CD4-positive, alpha-beta T cell treated with Interleukin-21 for 1 hour (primary cell): ENCODE data around the gene SNCAIP.

ENCODE experiments used
- DNase-seq: peaks from one replicate; pipeline ENCODE4 v3.0.0-alpha.2; 2020

The SNCAIP gene

DNA sequence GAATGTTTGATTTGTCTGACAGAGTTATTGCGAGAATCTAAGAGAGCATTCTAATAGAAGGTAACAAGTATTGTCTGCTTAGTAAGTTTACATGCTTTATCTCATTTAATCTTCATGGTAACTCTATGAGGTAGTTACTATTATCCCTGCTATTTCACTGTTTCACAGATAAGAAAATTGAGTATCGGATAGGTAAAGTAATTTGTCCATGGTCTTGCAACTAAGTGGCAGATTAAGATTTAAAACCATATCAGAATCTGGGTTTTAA is 118.2 kb downstream of the SNCAIP start:
- DNase-seq: no peak

DNA sequence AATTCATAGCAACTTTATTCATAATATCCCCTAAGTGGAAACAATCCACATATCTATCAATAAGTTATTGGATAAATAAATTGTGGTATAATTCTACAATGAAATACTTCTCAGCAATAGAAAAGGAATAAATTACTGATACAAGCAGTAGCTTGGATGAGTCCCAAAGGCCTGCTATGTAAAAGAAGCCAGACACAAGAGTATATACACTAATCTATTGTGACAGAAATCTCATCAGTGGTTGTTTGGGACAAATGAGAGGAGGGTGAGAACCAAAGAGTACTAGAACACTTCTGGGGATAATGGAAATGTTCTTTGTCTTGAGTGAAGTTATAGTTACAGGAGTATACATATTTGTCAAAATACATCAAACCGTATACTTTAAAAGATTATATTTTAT is 119.3 kb downstream of the SNCAIP start:
- no peak for DNase-seq

DNA sequence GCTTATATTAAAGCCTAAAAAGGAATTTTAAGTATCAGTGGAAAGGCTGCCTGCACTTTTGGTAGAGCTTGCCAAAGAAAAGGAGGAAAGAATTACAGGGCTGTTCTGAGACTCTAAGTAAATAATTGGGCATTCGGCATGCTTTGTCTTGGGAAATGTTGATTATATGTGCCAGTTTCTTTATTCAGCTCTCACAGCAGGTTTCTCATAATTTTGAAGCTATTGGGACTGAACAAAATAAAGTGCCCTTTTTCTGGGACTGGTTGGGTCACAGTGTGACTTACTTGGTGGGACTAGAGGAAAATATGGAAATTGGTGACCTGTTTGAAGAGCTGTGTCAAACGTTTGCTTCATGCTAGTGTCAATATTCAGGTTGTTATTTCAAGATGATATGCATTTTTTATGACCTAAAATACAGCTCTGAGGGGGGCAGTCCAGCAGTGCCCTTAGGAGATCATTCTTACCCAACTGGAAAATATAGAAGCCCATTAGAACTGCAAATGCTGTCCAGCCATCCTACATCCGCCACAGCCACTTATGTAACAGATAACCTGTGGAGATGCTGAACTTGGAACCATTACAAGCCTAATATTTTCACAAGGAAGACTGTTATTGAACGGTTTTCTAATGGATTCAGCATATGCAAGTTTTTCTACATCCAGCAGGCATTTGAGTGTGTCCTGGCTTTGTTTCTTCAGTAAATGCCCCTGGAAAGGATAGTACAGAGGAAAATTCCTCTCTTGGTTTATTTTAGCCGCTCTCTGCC is 122.4 kb downstream of the SNCAIP start:
- DNase-seq: no peak

DNA sequence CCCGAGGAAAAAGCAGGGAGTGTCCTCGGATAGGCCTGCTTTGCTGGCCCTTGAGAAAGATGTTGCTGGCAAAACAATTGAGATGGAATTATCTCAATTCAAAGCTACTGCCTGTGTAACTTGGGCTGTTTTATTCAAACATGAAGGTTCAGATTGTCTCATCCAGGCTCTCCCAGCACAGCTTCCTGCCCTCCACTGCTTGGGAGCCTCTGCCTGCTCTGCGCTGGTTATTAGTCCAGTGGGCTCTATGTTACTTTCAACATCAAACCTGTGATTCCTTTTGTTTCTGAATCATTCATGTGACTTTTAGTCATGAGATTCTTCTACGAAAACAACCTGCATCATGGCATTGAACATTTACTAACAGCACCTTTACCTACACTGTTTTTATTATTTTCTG is 123.2 kb downstream of the SNCAIP start:
- no peak for DNase-seq

DNA sequence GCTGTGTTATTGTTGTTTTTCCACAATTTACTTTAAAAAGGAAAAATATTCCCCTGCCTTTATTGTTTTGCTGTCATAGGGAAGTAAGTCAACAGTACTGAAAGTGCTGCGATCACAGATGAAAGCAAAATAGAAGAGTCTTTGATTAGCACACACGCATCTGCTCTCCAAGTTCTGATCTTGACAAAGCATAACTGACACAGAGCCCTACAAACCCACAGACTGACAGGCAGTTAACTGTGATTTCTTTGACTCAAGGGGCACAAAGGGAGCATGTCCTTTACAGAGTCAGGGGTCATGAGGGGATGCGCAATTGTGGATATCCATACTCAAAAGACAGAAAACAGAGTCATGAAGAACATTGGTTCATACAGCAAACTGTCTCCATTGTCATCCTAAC is 123.7 kb downstream of the SNCAIP start:
- no peak for DNase-seq

DNA sequence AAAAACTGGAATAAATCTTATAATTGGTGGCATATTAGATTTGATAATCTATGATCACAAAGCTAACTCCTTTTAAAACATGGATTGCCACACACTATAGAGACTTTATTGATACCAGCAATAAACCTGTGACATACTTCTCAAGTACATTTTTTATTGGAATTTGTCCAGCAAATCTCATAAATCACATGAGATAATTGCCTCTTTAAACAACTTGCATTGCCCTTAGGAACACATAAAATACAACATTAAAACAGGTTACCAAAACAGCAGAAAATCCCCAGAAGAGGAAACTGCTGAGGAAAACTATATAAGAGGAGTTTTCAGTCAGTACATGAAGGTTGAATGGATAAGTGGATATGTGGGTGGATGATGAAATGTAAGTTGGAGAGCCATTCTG is 124.6 kb downstream of the SNCAIP start:
- no peak for DNase-seq

DNA sequence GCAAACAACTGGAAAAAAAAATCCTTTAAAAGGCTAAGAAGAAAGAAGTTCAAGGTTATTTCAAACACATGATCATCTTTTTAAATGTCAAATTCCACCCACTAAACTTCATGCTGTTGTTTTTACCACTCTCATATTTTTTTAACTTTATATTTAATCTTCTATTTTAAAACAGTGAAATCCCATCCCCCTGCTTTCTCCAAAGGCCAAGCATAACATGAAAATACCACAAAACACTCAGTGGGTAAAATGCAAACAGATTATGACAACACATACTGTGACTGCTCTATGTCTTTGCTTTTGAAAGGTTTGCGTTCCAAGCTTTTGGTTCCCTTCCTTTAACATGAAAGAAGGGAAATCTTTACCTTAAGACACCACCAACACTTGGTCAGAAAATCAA is 127.6 kb downstream of the SNCAIP start:
- no peak for DNase-seq

DNA sequence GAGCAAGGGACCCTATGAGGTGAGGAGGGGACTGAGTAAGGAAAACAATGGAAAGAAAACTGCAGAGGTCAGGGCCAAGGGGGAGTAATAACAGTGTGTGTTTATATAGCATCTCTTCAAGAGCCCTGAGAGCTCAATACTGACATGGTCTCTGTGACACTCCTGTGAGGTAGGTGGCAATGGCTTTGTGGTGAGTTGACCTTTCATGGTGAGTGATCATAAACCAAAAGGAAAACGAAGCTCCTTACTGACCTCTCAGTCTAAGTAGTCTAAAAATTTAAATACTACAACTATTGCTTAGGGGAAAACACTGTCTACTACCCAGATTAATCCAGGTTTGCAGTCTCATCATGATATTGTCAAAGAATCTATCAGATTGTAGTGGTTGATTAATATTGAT is 130.9 kb downstream of the SNCAIP start:
- no peak for DNase-seq

DNA sequence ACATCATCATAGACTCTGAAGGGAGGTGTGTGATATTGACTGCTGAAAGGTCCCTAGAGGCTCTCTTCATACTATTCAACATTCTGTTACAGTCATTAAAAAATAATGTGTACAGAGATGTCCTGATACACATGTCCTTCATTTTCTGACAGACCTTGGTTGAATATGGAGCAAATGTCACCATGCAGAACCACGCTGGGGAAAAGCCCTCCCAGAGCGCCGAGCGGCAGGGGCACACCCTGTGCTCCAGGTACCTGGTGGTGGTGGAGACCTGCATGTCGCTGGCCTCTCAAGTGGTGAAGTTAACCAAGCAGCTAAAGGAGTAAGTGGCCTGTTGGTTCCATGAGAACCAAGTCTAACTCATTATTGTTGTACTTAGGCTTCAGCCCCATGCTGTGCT is 132.4 kb downstream of the SNCAIP start:
- DNase-seq: no peak

DNA sequence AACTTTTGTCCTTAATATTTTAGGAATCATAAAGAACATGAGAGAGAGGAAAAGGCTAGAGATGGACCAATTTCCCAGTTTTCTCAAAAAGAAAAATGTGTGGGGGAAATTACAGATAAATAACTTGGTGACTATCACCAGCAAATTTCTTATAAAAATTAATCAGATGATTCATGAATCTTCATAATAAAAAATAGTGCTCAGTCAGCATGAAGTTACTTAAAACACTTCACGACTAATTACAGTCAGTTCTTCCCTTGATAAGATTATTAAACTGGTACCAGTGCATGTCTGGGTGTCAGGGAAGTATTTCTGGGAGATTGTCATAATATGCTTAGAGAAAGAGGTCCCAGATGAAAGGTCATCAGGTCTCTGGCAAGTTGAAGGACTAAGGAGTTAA is 133.0 kb downstream of the SNCAIP start:
- no peak for DNase-seq

DNA sequence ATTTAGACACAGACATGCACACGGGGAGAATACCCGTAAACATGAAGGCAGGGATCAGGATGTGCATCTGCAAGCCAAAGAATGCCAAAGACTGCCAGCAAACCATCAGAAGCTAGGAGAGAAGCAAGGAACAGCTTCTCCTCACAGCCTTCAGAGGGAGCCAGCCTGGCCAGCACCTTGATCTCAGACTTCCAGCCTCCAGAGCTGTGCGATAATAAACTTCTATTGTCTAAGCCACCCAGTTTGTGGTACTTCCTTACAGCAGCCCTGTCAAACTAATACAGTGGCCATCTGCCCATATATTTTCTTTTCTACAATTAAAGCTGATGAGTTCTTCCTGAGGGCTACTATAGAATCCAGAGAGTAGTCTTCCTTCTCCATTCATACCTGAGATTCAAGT is 135.0 kb downstream of the SNCAIP start:
- DNase-seq: no peak

DNA sequence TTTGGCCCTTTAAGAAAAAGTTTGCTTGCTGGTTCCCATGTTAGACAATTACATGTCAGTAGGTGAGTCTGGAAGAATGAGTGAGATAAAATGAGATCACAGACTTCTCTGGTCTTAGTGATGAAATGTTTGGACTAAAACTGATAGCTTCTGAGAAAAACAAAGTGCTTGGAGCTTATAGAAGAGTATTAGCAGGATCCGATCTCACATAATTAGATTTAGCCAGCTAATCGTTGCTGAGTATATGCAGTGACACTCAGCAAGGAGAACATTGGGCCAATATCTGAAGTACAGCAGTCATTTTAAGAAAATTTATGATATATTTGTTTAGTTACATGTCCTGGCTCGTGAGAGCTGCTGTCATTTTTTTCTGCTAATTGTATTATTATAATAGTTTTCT is 135.8 kb downstream of the SNCAIP start:
- DNase-seq: no peak

DNA sequence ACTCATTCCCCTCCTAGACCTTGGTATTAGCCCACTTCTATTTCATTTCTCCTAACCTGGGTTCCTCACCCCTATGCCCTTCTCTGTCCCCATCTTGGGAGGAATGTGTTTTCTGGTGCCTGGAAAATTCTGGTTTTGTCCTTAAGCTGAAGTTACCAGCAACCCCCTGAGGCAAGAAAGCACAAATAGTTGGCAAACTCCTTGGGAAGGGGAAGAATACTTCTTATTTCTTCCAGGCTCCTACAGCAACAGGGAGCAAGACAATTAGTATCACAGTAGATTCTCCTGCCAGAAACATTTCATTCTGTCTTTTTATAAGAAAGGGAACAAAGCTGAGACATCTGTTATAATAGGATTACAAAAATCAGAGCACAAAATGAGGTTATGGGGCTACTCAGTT is 142.5 kb downstream of the SNCAIP start:
- no peak for DNase-seq

DNA sequence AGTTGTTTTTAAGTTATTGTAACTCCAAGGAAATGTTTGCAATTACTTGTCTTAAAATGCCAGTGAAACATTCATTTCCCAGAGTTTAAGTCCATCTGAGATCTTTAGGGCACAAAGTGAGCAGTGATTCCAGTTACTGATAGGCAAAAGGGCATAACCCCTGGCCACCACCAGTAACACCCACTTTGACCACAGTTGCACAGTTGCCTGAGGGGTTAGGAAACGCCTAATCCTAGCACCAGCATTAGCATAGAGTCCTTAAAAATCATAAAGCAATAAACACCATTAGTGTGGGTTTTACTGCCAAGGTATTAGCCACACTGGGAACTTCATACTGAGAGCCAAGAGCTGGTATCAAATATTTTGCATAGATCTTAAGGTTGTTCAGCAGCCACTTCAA is 143.9 kb downstream of the SNCAIP start:
- no peak for DNase-seq

DNA sequence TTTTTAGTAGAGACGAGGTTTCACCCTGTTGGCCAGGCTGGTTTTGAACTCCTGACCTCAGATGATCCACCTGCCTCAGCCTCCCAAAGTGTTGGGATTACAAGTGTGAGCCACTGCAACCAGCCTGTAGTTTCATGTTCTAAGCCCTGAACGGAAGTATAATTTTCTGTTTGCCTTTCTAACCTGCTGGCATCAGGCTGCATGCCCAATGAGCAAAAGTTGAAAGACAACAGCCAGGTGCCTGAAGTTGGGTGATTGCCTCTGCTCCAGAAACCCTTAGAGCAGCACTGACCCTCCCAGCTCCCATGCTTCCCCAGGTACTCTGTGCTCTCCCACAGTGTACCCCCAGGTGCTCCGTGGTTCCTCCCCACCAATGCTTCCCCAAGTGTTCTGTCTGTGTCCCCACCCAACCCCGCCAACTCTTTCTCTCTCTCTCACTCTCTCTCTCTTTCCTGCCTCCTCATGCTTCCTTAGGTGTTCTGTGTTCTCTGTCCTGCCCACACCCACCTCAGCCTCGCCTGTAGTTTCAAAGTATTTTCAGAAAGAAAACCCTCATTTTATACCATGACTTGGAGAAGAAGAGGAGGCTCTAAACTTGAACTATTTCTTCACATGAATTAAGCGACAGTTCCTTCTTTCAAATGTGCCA is 145.3 kb downstream of the SNCAIP start:
- DNase-seq: no peak

DNA sequence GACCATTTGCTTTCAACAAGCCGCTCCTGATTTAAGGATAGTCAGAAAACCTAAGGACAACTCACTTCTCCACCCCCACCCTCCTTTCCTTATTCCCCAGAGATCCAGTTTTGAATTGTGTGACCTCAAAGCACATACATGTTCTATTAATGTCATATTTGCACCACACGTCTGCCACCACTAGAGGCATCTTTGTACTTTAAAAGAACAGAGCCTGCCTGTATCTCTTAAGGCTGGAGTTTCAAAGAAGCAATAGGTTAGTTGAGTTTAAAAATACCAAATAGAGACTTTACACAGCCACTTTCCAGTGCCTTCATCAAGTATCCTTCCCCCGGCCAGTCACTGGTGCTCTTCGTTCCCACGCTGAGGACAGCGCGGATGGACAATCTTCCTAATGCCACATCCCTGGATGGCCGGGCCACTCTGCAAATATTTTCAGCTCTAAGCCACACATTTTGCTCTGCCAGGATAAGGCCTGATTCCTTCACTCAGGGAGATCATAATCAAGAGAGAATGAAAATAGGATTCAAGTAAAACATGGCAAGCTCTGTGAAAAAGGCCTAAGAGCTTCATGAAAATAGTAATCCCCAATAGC is 146.3 kb downstream of the SNCAIP start:
- no peak for DNase-seq

DNA sequence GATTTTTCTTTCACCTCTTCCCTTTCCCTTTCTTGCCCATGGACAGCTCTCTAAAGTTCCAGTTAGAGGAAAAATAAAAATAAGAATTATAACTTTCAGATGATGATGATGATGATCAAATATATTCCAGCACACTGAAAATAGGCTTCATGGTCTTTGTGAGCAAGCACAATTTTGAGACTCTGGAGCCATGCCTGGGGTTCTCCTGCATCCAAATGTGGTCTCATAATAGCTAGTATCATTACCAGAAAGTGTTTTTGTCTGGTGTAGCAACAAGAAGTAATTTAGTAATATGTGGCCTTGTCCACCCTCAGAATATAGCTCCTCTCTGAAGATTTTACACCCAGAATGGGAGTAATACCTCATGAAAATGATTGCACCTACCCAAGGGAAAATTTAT is 150.4 kb downstream of the SNCAIP start:
- DNase-seq: no peak

DNA sequence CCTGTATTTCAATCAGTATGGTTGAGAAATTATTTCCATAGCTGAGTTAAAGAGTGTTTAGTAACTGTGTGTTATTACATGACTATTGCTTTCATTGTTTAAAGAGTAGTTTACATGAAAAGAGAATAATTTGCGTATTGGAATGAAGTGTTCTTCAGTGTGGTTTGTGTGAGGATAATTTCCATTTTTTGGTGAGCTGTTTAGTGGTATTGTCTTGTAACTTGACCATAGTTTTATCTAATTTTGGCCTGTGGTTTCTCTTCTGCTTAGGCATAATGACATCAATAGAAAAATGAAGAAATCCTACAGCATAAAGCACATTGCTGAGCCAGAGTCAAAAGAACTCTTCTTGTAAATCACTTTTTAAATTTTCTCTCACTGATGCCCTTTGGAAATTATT is 151.2 kb downstream of the SNCAIP start:
- DNase-seq: no peak

DNA sequence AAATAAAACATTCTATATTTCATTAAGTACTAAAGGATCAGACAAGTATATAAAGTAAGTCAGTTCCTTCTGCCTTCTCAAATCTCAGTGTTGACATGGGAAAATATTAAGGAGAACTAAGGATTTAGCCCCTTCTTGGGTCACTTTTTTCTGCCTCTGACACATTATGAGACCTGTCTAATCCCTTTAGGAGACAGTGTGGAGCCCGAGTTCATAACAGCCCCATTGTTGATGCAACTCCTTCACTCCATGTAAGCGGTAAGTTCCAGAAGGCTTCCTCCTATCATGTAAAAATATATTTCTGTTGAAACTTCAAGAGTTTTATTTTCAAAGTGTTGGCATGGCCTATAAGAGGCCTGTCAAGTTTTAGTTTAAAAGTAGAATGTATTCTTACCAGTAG is 152.2 kb downstream of the SNCAIP start:
- DNase-seq: no peak

DNA sequence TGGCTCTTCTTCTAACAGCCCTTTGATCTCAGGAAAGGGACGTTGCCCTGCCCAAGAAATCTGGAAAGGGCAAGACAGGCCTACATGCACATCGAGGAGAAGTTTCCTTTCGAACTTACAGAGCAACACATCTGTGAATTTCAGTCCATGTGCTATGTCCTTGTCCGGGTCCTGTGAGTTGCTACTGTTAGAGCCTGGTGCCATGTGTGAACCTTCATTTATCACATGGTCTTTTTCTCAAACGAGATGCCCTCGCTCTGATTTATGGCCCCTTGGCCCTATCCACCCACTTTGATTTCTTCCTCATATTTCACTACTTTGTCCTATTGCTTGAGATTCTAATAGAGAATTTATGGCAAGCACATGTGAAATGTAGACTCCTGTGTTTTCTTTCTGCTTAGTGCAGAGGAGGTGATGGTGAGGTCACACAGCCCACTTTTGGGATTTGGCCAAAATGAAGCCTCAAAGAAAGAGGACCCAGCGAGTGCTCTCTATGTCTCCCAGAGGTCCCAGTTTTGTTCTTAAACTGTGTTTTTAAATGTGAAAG is 153.1 kb downstream of the SNCAIP start:
- no peak for DNase-seq

DNA sequence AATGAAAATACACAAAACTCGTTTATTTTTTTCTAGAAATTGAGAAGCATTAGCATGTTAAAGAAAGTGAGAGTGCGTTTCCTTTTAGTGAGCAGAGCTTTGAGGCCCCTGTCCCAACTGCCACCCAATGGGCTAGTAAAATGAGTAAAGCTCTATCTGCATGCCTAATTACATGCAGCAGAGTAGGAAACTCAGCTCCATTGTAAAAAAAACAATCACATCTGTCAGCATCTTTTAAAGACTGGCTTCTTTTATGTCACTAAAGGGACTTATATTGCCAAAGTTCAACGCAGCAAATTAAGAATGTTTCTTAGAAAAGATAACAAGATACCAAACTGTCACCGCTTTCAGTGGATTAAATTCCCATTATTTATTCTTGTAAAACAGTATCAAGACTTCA is 154.0 kb downstream of the SNCAIP start:
- no peak for DNase-seq

DNA sequence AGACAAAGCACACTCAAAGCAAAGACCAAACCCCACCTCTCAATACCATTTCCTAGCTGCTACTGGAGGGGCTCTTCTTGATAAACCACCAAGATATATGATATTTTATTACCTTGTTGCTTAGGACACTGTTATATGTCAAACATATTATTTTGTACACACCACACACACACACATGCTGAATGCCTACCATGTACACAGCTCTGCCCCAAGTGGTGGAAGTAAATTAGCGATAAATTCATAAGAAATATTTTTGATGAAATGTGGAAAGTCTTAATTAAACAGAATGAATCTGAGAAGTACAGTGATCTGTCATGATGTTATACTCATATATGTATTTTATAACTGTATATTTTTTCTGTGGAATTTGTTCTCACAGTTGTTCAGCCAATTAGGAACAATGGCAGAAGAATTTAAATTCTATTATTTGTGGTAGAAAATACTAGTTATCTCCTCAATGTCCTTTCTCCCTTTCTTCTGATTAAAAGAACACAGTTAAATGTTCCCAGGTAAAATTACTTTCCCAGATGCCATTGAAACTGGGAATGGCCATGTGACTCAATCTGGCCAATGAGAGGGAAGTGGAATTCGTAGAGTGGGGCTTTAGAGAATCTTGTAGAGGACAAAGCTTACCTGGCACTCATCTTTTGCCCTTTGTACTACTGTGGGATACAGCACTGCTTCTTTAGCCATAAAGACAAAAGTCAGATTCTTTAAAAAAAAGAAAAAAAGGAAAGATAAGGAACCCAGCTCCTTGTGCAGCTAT is 156.5 kb downstream of the SNCAIP start:
- no peak for DNase-seq

DNA sequence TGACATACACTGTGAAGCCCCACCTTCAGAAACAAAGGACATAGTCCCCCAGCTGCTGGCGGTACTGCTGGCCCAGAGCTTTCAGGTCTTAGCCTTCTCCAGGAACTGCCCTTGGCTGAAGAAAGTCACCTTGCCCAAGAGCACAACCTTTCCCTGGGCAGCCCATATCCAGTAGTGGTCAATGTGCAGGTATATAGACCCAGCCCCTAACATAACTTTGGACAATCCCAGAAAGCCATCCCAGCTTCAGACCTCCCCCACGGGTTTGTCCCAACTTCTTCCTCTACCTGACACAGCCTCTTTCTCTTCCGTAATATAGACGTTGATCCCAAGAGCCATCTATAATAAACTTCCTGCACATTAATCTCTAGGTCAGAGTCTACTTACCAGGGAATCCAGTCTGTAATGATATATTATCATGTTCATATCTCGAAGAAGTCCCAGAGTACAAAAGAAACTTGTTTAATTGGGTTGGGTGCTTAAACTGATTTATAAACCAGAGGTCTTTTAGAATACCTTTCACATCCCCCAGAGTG is 157.4 kb downstream of the SNCAIP start:
- no peak for DNase-seq

DNA sequence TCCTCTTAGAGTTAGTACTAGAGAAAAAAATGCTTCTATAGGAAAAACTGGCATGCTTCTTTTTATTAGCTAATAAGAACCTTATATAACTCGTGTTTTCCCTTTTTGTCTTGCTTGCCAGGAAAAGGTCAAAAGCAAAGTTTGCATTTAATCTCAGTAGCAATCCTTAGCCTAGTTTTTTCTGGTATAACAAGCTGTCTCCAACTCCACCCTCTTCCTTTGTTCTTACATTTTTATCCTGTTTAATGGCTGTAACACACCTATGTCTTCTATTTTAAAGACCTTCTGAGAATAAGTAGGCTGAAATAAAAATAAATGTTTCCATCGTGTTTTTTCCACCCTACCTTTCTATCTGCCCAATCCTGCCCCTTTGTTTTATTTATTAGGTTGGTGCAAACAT is 158.3 kb downstream of the SNCAIP start:
- no peak for DNase-seq
